Hypothalamus (tissue), 51 donors: ENCODE data around the gene MAP3K9.

ENCODE experiments used
- DNase-seq, 51 donors: peaks; one replicate each; lab custom pipeline; 2025; lab: John Stamatoyannopoulos, UW

Gene MAP3K9

DNA sequence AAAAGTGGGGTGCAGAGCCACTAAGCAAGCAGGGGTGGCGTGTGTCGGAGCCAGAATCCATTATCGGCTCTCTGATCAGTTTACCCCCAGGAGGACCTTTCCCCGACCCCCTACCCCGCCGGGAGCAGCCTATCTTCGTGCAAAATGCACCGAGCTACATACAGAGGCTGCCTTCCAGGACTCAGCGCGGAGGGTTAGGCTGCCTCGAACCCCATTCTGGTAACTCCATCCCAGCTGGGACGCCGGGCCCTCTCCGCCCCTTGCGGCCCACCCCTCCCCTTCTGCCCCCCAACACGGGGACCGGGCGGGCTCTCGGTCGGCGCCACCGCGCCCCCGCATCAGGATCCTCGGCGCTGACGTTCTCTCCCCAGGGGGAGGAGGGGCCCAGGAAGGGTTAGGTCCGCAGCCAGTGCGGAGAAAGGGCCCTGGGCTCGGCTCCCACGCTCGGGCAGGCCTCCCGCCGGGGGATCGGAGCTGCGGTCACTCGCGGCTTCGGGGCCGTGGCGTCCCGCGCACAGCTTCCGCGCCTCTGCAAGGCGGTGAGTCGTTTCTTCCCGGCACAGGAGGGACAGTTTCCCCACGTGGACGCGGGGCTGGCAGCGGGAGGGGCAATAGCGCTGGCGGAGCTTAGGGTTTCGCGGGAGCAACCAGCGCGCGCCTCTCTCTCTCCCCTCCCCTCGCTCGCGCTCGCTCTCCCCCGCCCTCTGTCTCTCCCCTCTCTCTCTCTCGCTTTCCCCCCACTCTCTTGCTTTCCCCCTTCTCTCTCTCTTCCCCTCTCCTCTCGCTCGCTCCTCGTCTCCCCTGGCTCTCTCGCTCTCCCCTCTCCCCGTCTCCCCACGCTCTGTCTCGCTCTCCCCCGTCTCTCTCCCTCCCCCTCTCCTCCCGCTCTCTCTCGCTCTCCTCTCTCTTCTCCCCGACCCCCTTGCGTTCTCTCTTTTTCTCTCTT is 12.5 kb upstream of the MAP3K9 start:
- DNase-seq = peak in 40 of 51 donors; percentile 4 to 73 (median 26)

GRCh38 chr14:70816525-70816924 is 7.2 kb upstream of the MAP3K9 start:
- DNase-seq = no peak

DNA sequence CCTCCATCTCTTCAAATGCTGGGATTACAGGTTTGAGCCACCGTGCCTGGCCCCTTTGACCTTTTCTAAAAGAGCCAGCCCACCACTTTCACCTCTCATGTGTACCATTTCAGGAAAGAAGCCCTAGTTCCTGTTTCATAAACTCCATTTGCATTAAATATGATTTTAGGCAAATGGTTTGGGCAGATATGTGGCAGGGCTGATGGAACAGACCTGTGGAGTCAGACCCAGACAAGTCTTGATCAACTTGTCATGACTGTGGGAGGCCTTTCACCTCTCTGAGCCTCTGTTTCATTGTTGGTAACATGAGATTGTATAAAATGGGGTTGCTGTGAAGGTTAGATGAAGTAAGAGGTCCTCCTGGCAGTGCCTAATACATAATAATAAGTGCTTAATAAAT is 5.2 kb upstream of the MAP3K9 start:
- no peak for DNase-seq

DNA sequence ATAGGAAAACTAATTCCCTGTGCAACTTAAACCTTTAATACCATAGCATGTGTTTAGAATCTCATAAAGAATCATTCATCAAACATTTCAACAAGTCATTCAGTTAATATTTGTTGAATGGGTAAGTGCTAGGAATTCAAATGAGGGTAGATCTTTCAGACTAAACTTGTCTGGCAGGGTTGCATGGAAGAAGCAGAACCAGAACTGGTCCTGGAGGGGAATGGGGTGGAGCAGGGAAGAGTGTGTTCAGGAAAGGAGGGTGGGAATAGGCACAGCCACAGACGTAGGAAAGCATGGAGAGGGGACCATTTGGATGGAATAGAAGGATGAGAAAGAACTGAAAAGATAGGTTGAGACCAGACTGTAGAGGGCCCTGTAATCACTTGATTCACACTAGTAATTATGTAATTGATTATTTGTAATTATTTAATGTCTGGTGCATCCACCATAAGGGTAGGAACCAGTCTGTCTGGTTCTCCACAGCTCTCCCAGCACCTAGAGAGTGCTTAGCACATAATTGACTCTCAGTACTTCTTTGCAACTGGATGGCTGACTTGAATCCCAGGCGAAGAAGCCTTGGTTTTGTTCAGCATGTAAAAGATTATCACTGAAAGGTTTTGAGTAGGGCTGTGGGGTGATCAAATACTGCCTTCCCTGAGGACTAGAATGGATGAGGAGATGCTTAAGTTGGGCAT is 3.0 kb upstream of the MAP3K9 start:
- DNase-seq = no peak

- DNase-seq = no peak
Measured at GRCh38 chr14:70811578-70811977, 2.3 kb upstream of the MAP3K9 start.

- no peak for DNase-seq
Measured at GRCh38 chr14:70811050-70811449, 1.7 kb upstream of the MAP3K9 start.

- DNase-seq = no peak
Measured at GRCh38 chr14:70810621-70811020, 1.3 kb upstream of the MAP3K9 start.

GRCh38 chr14:70808416-70809224 is 693 bp downstream of the MAP3K9 start:
- DNase-seq = peak in 15 of 51 donors; percentile 6 to 60 (median 20)

- peak in 4 of 51 donors; percentile 9 to 60 (median 14) for DNase-seq
Measured at GRCh38 chr14:70807898-70808415, 1.4 kb downstream of the MAP3K9 start.

- DNase-seq = no peak
Measured at GRCh38 chr14:70804556-70805162, 4.7 kb downstream of the MAP3K9 start.

DNA sequence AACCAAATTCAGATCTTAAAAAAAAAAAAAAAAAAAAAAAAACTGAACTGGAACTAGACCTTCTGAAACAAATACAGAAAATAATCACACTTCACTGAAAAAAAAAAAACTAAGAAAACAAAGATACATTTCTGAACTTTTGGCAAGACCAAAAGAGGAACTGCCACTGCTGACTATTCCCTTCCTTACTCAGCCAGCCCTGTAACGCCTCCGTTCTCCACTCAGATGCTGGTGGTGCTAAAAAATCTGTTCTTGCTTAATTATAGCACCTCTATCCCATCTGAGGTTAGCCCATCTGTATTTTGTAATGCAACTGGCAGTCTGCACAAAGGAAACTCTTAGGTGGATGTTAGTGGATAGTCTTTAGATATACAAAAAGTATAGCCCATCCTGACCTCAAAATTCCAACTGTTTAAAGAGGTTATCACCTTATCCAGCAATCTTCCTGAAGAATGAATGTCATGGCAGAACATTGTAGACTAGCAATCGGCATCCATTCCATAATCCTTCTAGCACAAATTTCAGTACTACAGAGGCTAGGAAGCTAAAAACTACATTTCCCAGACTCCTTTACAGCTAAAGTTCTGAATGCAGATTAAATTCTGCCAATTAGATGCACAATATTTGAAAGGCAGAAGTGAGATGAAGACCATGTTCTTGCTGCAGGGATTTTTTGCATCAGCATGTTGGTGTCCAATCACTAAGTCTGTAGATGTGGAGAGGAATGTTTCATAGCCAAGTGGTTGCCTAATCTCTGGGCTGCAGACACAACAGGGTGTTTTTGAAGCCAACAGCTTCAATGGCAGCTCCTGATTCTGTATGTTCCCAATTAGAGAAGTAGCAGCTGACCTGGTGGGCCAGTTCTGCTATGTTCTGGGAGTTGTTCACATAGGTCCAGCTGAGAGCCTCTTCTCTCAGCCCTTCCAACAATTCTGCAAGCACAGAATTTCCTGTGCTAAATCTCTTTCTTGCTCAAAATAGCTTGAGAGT is 5.7 kb downstream of the MAP3K9 start:
- peak in 1 of 51 donors; percentile 17 for DNase-seq

GRCh38 chr14:70802379-70802778 is 6.9 kb downstream of the MAP3K9 start:
- no peak for DNase-seq

- no peak for DNase-seq
Measured at GRCh38 chr14:70801836-70802235, 7.5 kb downstream of the MAP3K9 start.

GRCh38 chr14:70796551-70796950 is 12.8 kb downstream of the MAP3K9 start:
- no peak for DNase-seq

DNA sequence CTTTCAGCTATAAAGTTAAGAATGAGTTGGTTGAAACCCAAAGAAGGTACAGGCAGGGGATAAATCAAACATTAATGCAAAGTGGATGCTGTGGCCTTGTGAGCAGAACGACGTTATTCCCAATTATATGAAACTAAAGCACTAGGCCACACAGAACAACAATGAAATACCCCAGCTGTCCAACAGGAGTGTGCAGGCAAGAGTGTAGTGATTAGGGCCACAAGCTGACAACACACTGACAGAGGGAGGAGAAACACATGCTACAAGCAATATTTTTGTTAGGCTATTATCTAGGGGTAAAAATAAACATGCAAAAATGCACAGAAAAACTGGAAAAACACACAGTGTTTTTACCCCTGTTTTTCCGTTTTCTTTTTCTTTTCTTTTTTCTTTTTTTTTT is 15.0 kb downstream of the MAP3K9 start:
- DNase-seq = no peak

GRCh38 chr14:70793637-70794036 is 15.7 kb downstream of the MAP3K9 start:
- no peak for DNase-seq

GRCh38 chr14:70792939-70793338 is 16.4 kb downstream of the MAP3K9 start:
- DNase-seq = no peak

DNA sequence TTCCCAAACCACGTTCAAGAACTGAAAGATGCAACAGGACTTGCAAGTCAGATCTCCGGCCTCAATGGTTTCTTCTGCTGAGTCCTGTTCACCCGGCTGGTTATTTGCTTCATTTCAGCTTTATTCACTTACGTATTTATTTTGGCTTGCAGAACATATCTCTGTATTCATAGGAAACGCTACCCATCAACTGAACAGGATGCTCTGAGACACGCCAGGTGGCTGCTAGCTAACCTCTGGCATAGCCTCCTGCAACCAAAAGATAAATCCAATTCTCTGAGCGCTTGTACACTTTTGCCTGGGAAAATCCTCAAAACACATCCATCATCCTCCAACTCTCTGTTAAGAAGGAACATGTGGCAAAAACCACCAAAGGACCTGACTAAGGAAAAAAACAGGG is 17.3 kb downstream of the MAP3K9 start:
- no peak for DNase-seq

GRCh38 chr14:70789961-70790360 is 19.4 kb downstream of the MAP3K9 start:
- DNase-seq = no peak
